OCI-LY7 (cell line): ENCODE results near the gene PHF21B. TPM values are rescaled to one million over a fixed set of nuclear protein-coding genes. Genes with fewer than 3 reads are reported as not detected.

Source experiments
- BruUV-seq: library from RNA; stranded (reverse); fragments of 400-500 nt; replicated peaks from 2 replicates; lab custom pipeline; 2021; lab: Mats Ljungman, UMichigan
- CTCF ChIA-PET: fragments of 300-600 bp; sonication (Branson Sonifier 250); formaldehyde crosslinking; loops from one replicate; lab custom pipeline; 2022; ENCODE audit warnings: antibody characterized with exemption; ENCODE audit not compliant: unreplicated experiment; lab: Charles Lee
- POLR2A ChIA-PET: fragments of 300-600 bp; sonication (Branson Sonifier 250); formaldehyde crosslinking; loops from one replicate; lab custom pipeline; 2022; ENCODE audit warnings: antibody characterized with exemption; lab: Charles Lee
- DNase-seq: peaks from one replicate; pipeline ENCODE4 v3.0.0-alpha.2; 2015; ENCODE audit warnings: low spot score
- H2AFZ ChIP-seq: fragments of 200-600 bp; sonication (generic), shearing (Covaris generic); 2 replicates; pipeline ENCODE4 v1.6.1; 2014; ENCODE audit warnings: mild to moderate bottlenecking, antibody characterized with exemption, low read length, moderate library complexity
- H3K27ac ChIP-seq: fragments of 200-600 bp; sonication (generic); 2 replicates; pipeline ENCODE4 v1.5.1; 2014; ENCODE audit warnings: mixed run types, low read depth, mild to moderate bottlenecking, moderate library complexity, low read length, inconsistent platforms; ENCODE audit not compliant: poor library complexity, severe bottlenecking
- H3K36me3 ChIP-seq: fragments of 200-600 bp; sonication (generic); 2 replicates; pipeline ENCODE4 v1.6.1; 2014; ENCODE audit warnings: mild to moderate bottlenecking, antibody characterized with exemption, low read length, moderate library complexity, mixed read lengths; ENCODE audit not compliant: insufficient read depth
- H3K4me1 ChIP-seq: fragments of 200-600 bp; sonication (generic); 2 replicates; pipeline ENCODE4 v1.5.1; 2014; ENCODE audit warnings: mild to moderate bottlenecking, low read length; ENCODE audit not compliant: insufficient read depth, poor library complexity, severe bottlenecking
- H3K4me2 ChIP-seq: fragments of 200-600 bp; sonication (generic); 2 replicates; pipeline ENCODE4 v1.6.1; 2014; ENCODE audit warnings: mild to moderate bottlenecking, low read length
- H3K4me3 ChIP-seq: fragments of 200-600 bp; sonication (generic); 2 replicates; pipeline ENCODE4 v1.5.1; 2014; ENCODE audit warnings: mild to moderate bottlenecking, low read depth, low read length; ENCODE audit not compliant: poor library complexity, severe bottlenecking
- H3K79me2 ChIP-seq: fragments of 200-600 bp; sonication (generic); 2 replicates; pipeline ENCODE4 v1.6.1; 2016; ENCODE audit warnings: low read depth, mild to moderate bottlenecking, low read length, moderate library complexity, mixed read lengths; ENCODE audit not compliant: insufficient read depth
- H3K9me2 ChIP-seq: fragments of 200-600 bp; sonication (generic); 2 replicates; pipeline ENCODE4 v1.6.1; 2016; ENCODE audit warnings: mild to moderate bottlenecking, low read length, mixed read lengths; ENCODE audit not compliant: insufficient read depth
- H3K9me3 ChIP-seq: fragments of 200-600 bp; sonication (generic); 2 replicates; pipeline ENCODE4 v1.6.1; 2014; ENCODE audit warnings: mild to moderate bottlenecking, mixed run types, low read length, mixed read lengths
- H4K20me1 ChIP-seq: fragments of 200-600 bp; sonication (generic); 2 replicates; pipeline ENCODE4 v1.6.1; 2014; ENCODE audit warnings: mild to moderate bottlenecking, antibody characterized with exemption, low read length, moderate library complexity, mixed read lengths; ENCODE audit not compliant: insufficient read depth
- CTCF ChIP-seq: fragments of 200-600 bp; sonication (generic); conservative IDR thresholded peaks from 2 replicates; pipeline ENCODE4 v1.5.1; 2014; ENCODE audit warnings: mild to moderate bottlenecking, antibody characterized with exemption, low read length, moderate library complexity, mixed read lengths
- EZH2phosphoT487 ChIP-seq: fragments of 200-600 bp; sonication (generic); IDR thresholded peaks from 2 replicates; pipeline ENCODE4 v1.6.1; 2018; ENCODE audit warnings: low read depth, borderline replicate concordance, mild to moderate bottlenecking, mixed run types, antibody characterized with exemption, low read length, moderate library complexity, mixed read lengths
- intact Hi-C: fragments of 100-400 bp; cut with micrococcal nuclease; formaldehyde crosslinking; loops from one replicate; pipeline ENCODE4 v1.10.0; 2022; ENCODE audit not compliant: unreplicated experiment
- total RNA-seq, 2 experiments: library from RNA; depleted of rRNA in 1 of 2; stranded (reverse); fragments of >200 nt in 1 of 2; shearing (Covaris generic) in 1 of 2; gene quantifications; 2 replicates each; pipeline ENCODE4 v1.2.3, GENCODE V29; 2014 to 2022

The PHF21B gene
- total RNA-seq, 2 experiments from 2014 or later = 9.4 to 12.4 TPM

- Histone ChIP-seq H3K36me3 (no peaks in the 10 kb centered on the region), H4K20me1 (no peaks in the 10 kb centered on the region), H3K79me2 (no peaks in the 10 kb centered on the region), H3K4me2 (no peak overlapping the region), H3K9me3 (no peaks in the 10 kb centered on the region), H3K27ac (no peak overlapping the region), H3K4me3 (no peak overlapping the region), H3K4me1 (no peaks in the 10 kb centered on the region), H2AFZ (no peak overlapping the region), H3K9me2 (no peaks in the 10 kb centered on the region)
- intact Hi-C loops = no loop called here
- ChIA-PET CTCF (no interaction called here), POLR2A (no interaction called here)
- no peak for DNase-seq
- no peak for TF ChIP-seq EZH2phosphoT487
- TF ChIP-seq CTCF = no peak
- no TSS peak for BruUV-seq
Observed at GRCh38 chr22:44937216-44937615, 72.6 kb downstream of the PHF21B start.

DNA sequence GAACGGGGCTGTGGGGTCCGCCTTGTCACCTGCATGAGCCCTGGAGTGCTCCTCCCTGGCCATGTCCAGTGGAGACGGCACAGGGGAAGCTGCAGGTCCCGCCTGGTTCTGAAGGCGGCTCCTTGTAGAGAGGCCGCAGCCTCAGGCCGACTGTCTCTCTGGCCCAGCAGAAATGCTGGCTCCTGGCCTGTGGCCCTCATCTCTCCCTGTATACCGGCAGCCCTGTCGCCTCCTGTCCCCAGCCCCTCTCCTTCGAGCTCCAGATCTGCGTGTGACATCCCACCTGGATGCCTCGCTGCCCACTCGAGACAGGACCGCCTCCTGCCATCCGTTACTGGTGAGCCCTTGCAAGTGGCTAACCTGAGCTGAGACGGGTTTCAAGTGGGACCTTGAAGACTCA is 73.6 kb downstream of the PHF21B start:
- H3K9me2 ChIP-seq = no peaks in the 10 kb centered on the region
- no TSS peak for BruUV-seq
- no peak overlapping the region for H2AFZ ChIP-seq
- ChIA-PET CTCF (no interaction called here), POLR2A (interaction anchor here (0.7 kb wide), 1 partner anchor 107 kb away, joined by 3 read pairs; no protein-coding TSS in a partner anchor)
- no peaks in the 10 kb centered on the region for H3K79me2 ChIP-seq
- DNase-seq = no peak
- H3K9me3 ChIP-seq = no peaks in the 10 kb centered on the region
- H3K27ac ChIP-seq = no peak overlapping the region
- no peaks in the 10 kb centered on the region for H3K4me1 ChIP-seq
- H3K4me3 ChIP-seq = no peak overlapping the region
- H3K4me2 ChIP-seq = no peak overlapping the region
- no peaks in the 10 kb centered on the region for H4K20me1 ChIP-seq
- TF ChIP-seq CTCF (no peak), EZH2phosphoT487 (no peak)
- H3K36me3 ChIP-seq = no peaks in the 10 kb centered on the region
- intact Hi-C loops = no loop called here

- no peaks in the 10 kb centered on the region for H3K9me3 ChIP-seq
- CTCF ChIA-PET = no interaction called here
- no peak overlapping the region for H3K4me2 ChIP-seq
- no peak for DNase-seq
- no peaks in the 10 kb centered on the region for H3K36me3 ChIP-seq
- H4K20me1 ChIP-seq = no peaks in the 10 kb centered on the region
- no peaks in the 10 kb centered on the region for H3K79me2 ChIP-seq
- no peaks in the 10 kb centered on the region for H3K9me2 ChIP-seq
- no peak overlapping the region for H3K27ac ChIP-seq
- no TSS peak for BruUV-seq
- no peak overlapping the region for H2AFZ ChIP-seq
- intact Hi-C loops = no loop called here
- H3K4me1 ChIP-seq = no peaks in the 10 kb centered on the region
- POLR2A ChIA-PET = interaction anchor here (0.7 kb wide), 1 partner anchor 106 kb away, joined by 3 read pairs; no protein-coding TSS in a partner anchor
- no peak overlapping the region for H3K4me3 ChIP-seq
- TF ChIP-seq EZH2phosphoT487 = no peak
- no peak for TF ChIP-seq CTCF
Observed at GRCh38 chr22:44935724-44936123, 74.1 kb downstream of the PHF21B start.
